Activated T-cell treated with anti-CD3 and anti-CD28 coated beads for 48 hours (primary cell): ENCODE measurements around the gene MRNIP.
A peak's percentile ranks its signal among the peaks of the same experiment; 100 is the strongest.

Experiments
- DNase-seq: peaks from one replicate; pipeline ENCODE4 v3.0.0-alpha.2; 2020; ENCODE audit warnings: low read depth

Gene MRNIP, protein sequence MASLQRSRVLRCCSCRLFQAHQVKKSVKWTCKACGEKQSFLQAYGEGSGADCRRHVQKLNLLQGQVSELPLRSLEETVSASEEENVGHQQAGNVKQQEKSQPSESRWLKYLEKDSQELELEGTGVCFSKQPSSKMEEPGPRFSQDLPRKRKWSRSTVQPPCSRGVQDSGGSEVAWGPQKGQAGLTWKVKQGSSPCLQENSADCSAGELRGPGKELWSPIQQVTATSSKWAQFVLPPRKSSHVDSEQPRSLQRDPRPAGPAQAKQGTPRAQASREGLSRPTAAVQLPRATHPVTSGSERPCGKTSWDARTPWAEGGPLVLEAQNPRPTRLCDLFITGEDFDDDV

DNA sequence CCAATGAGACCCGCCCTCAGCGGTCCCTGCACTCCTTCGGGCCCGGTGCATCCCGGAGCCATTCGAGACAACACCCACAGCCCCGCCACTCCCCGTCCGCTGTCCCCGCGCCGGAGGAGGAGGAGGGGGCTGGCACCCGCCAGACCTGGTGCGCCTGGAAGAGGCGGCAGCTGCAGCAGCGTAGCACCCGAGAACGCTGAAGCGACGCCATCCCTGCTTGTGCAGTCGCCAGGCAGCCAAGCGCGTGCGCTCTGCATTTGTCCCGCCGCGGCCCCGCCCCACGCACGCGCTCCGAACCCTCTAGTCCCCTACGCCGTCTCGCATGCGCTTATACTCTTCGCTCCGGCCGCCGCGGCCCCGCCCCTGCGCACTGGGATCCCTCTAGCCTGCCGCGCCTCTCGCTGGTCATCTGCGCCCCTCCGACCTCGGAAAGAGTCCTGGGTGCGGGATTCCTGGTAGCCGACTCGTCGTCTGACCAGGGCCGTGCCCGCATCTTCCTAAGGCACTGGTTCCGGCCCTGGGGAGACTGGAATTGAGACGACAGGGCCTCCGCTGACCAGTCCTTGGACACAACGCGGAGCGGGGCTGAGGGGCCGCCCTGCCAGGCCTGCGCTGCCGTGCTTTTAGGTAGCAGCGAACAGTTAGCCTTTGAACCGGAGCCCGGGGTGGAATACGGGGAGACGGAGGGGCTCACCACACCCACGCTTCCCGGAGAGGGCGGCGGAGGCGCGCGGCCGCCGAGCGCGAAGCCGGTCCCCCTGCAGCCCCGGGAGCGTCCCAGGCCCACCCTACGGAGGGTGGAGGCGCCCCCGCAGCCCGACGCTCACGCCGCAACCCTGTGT is at the start of gene MRNIP:
TSS of gene MRNIP (minus strand) at position 232 of the 842 bp plus-strand sequence. CDS start at position 211, 21 bp downstream.
- DNase-seq, result peak; percentile 89

DNA sequence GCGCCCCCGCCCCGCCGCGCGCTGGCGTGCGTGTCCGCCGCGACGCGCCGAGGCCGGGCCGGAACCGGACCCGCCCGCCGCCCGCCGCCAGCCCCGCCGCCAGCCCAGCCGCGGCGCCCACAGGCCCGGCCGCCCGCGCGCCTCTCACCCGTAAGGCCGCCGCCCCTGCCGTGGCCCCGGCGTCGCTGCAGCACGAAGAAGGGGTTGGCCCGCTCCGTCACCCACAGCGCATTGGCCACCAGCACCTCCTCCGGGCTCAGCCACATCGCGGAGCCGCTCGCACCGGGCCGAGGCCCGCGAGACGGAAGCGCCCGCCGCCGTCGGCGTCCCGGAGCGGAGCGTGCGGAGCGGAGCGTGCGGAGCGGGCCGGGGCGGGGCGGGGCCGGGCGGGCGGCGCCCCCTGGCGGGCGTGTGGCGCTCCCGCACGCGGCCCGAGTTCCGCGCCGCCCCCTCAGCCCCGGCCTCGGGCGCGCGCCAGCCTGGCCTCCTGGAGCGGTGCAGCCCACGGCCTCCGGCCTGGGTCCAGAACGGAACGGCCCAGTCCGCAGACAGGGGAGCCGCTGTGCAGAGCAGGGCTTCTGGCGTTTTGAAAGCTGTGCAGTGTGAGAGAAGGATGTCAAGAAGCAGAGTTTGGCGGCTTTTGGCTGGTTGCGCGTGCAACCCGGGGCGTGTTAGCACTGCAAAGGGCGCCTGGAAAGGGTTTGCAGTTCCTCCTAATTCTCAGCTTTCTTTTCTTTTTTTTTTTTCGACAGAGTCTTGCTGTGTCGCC is 49.1 kb upstream of the MRNIP start, which contains the start of gene TBC1D9B:
TSS of gene TBC1D9B (minus strand) at position 342 of the 769 bp plus-strand sequence. CDS start at position 266, 76 bp downstream.
- peak; percentile 65 for DNase-seq

DNA sequence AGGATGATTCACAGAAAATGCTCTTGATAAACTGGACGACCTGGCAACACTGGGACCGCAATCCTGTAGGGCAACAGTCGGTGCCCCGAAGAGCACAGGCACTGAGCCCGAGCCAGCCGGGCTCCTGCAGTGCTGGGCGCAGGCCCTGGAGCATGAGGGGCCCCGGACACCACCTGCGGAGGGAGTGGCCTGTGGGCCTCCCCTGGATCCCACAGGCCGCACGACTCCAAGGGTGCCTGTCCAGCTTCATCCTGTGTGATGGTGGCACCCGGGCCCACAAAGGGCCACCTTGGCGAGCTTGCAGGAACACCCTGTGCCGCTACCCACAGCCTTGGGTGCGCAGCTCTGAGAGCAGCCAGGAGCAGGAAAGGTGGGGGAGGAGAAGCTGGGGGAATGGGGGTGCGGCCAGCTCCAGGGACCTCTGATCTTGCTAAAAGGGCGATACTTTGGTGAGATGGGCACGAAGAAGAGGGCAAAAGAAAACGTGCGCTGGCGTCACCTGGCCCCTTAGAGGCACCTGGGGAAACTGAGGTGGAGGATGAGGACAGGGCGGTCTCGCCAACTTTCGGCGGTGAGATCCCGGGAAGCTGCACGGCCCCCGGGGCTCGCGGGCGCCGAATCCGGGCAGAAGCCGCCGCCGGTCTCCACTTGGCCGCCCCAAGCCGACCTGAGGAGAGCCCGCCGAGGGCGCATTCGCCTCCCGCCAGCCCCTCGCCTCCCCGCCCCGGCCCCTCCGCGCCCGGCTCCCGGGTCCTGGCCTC is 48.4 kb upstream of the MRNIP start:
- DNase-seq, result peak; percentile 19

DNA sequence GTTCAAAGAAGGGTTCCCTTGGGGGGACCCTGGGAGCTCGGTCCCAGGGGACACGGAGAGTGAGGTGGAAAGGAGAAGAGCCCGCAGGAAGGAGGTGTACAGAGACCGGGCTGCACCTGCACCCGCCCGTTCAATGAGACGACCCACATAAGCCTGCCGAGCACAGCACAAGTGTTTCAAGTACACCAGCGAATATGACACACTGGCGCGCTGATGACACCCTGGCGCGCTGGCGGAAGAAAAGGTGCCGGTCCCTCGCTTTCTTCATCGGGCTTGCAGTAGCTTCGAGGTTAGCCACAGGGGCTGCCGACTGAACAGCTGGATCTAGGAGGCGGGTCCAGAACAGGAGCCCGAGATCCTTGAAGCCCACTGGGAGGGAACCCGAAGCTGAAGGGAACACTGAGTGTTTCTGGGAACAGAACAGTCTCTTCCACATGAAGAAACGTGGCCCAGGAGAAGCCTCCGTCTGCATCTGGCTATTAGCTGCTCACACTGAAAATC is 47.7 kb upstream of the MRNIP start:
- DNase-seq, result no peak

- DNase-seq, result no peak
These were observed 46.5 kb upstream of the MRNIP start for GRCh38 chr5:179905161-179905560.

GRCh38 chr5:179904463-179905160 is 46.0 kb upstream of the MRNIP start:
- DNase-seq, result no peak

GRCh38 chr5:179902763-179903158 is 44.1 kb upstream of the MRNIP start:
- no peak for DNase-seq

- no peak for DNase-seq
These were observed 43.5 kb upstream of the MRNIP start for GRCh38 chr5:179901915-179902762.

DNA sequence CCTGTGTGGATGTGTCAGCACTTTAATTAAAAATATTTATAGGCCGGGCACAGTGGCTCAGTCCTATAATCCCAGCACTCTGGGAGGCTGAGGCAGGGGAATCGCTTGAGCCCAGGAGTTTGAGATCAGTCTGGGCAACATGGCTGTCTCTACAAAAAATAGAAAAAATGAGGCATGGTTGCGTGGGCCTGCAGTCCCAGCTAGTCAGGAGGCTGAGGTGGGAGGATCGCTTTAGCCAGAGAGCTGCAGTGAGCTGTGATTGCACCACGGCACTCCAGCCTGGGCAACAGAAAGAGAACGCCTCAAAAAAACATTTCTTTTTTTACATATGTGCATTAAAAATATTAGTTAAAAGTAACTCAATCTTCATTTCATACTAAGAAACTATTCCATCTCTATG is 42.8 kb upstream of the MRNIP start:
- DNase-seq, result no peak

DNA sequence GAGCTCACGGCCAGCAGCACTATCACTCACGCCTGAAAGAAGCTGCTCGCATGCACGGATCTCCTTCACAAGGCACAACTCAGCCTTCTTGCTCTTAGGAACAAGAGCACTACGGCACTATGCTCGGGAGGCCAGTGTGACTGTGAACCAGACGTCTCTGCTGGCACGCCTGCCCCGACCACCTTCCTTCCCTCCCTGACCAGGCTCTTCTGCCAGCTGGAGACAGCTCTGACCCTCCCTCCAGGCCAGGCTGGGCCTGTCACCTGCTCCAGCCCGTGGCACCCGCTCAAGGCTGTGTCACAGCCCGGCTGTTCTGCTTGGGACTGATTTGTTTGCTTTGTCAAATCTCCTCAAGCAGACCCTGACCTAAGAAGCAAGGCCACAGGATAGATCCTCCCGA is 42.1 kb upstream of the MRNIP start:
- no peak for DNase-seq

- DNase-seq, result no peak
These were observed 41.6 kb upstream of the MRNIP start for GRCh38 chr5:179900206-179900605.

- DNase-seq, result no peak
These were observed 37.2 kb upstream of the MRNIP start for GRCh38 chr5:179895861-179896260.

DNA sequence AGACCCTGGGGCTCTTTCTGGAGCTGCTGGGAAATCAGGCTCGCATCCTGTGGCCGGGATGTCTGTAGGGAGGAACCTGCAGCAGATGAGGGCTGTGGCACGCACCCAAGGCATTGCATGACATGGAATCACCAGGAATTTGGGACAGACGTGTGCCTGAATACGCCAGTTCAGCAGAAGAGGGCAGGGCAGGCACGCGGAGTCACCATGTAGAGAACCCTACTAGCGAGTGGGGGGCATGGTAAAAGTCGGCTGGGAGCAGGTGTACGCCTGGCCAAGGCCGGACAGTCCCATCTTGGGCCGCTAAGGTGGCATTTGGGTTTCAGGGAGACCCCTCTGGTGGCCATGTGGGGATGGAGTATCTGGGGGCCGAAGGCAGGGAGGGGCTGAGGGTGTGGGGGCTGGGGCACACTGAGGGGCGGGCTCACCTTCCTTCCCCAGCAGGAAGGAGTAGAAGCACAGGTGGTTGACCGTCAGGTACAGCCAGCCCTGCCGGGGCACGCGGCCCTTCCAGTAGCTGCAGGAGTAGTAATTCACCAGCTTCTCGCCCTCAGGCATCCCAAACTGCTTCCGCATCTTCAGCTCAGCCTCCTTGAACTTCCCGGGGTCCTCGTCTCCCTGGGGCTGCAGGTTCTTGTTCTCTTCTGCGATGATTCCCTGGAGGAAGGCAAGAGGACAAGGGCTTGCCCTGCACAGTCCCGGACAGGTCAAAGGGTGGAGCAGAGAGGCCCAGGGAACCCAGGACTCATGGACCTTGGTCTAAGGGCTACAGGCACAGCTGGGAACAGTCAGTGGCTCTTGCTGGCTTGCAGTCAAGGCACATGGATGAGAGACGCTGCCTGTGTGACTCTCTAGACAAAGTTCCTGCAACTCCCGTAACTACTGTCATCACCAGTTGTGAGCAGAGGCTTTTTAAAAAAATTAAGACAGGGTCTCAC is 35.6 kb upstream of the MRNIP start:
- DNase-seq, result no peak

DNA sequence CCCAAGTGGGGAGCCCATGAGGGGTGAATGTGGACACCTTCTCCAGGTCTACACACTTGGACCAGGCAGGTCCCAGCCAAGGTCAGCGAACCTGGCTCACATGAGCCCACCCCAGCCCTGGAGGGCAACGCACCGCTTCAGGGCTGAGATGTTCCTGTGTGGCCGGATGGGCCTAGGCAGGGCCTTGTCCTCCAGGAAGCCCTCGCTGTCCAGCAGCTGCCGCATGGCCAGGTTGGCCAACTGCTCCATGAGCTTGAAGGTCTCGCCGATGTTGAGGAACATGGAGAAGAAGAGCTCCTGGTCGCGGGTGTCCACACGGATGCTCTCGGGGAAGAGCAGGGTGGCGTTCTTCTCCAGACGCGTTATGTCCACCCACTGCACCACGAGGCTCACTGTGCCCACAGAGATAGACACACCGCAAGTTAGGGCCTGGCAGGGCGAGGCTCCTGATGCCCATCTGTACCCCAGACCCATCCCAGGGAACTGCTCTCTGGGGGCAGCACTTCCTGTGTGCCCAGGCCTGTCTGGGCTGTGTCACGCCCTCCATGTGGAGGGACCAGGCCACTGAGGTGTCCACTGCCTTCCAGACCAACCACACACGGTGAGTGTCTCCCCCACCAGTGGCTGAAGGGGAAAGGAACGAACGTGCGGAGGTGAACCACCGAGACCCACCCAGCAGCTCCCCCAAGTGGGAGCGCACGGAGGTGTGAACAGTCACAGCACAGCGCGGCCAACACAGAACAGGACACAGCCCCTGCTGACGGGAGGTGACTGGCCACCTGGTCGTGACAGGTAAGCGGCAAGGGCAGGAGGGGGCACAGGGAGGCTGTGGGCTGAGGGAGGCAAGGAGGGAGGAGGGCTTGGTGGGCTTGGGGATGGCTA is 34.7 kb upstream of the MRNIP start:
- DNase-seq, result no peak

- no peak for DNase-seq
These were observed 33.6 kb upstream of the MRNIP start for GRCh38 chr5:179892255-179892654.

DNA sequence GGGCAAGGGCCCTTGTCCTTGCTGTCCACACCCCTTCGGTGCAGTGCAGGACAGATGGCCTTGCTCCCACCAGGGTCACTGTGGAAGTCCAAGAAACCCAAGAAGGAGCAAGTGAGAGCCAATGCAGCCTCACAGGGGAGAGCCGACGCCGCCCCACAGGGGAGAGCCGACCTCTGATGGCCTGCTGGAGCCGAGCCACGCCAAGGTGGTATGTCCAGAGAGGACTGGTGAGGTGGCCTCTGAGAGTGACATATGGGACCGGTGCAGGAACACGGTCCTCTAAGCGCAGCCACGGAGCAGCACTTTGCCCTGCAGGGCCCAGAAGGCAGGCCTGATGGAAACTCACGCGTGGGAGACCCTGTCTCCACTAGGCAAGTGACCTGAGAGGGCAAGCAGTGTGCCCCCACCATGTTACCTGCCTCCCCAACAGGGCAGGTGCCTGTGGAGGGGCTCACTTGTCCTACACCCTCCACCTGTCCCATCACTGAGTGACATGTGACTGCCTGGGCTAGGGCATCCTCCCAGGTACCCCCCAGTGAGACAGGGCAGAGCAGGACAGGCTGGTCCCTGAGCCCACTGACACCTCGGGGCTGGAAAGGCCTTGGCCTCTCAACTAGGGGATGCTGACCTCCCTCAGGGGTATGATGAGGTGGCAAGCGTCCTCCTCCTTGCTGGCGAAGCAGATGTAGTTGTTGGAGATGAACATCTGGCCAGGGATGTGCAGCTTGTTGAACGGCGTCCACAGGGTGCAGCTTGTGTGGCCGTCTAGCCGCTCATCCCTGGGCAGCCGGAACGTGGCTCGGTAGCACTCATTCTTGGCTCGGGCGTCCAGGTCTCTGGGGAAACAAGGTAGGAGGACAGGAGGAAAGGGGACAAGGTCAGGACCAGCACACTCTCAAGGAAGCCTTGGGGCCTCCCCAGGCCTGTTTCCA is 32.4 kb upstream of the MRNIP start:
- DNase-seq, result no peak

GRCh38 chr5:179889885-179890284 is 31.3 kb upstream of the MRNIP start:
- no peak for DNase-seq
